SW 1271 (cell line): ENCODE results near the gene NOBOX.
"Not testable (repeated sequence)": the region's sequence is repeated elsewhere in the genome, so short reads cannot be mapped to it uniquely, and the experiment has no call there.

Source experiments
- DNase-seq, 2 experiments: peaks; one replicate each; lab custom pipeline; 2025; lab: John Stamatoyannopoulos, UW

NOBOX gene

GRCh38 chr7:144403649-144404061, at the start of gene NOBOX:
TSS of gene NOBOX (minus strand) at chr7:144403693.
- no peak for DNase-seq

GRCh38 chr7:144452064-144452463, 48.6 kb upstream of the NOBOX start:
- no peak for DNase-seq

GRCh38 chr7:144445590-144445989, 42.1 kb upstream of the NOBOX start:
- no peak for DNase-seq

- DNase-seq: no peak
These were observed 36.3 kb upstream of the NOBOX start for GRCh38 chr7:144439717-144440205.

GRCh38 chr7:144438759-144439158, 35.3 kb upstream of the NOBOX start:
- DNase-seq: no peak

GRCh38 chr7:144437370-144438191, 34.1 kb upstream of the NOBOX start:
- DNase-seq: peak in 1 of 2 experiments; percentile 11

GRCh38 chr7:144436500-144436899, 33.0 kb upstream of the NOBOX start:
- no peak for DNase-seq

GRCh38 chr7:144428431-144428830, 24.9 kb upstream of the NOBOX start:
- DNase-seq: no peak

- DNase-seq: not testable (repeated sequence)
These were observed 24.0 kb upstream of the NOBOX start for GRCh38 chr7:144427539-144427938.

GRCh38 chr7:144418931-144419330, 15.4 kb upstream of the NOBOX start:
- DNase-seq: not testable (repeated sequence)

GRCh38 chr7:144416341-144416740, 12.8 kb upstream of the NOBOX start:
- no peak for DNase-seq

- DNase-seq: no peak
These were observed 12.4 kb upstream of the NOBOX start for GRCh38 chr7:144415858-144416257.

GRCh38 chr7:144414815-144415214, 11.3 kb upstream of the NOBOX start:
- no peak for DNase-seq

- DNase-seq: no peak
These were observed 6.9 kb upstream of the NOBOX start for GRCh38 chr7:144410441-144410840.

- no peak for DNase-seq
These were observed 4.6 kb upstream of the NOBOX start for GRCh38 chr7:144408121-144408520.

GRCh38 chr7:144407266-144407931, 3.9 kb upstream of the NOBOX start:
- no peak for DNase-seq

GRCh38 chr7:144404946-144405345, 1.5 kb upstream of the NOBOX start:
- DNase-seq: no peak

- DNase-seq: no peak
These were observed 391 bp downstream of the NOBOX start for GRCh38 chr7:144403102-144403501.

- DNase-seq: no peak
These were observed 2.0 kb downstream of the NOBOX start for GRCh38 chr7:144401490-144401889.

- no peak for DNase-seq
These were observed 3.5 kb downstream of the NOBOX start for GRCh38 chr7:144399946-144400345.

- no peak for DNase-seq
These were observed 4.6 kb downstream of the NOBOX start for GRCh38 chr7:144398911-144399310.

GRCh38 chr7:144398291-144398690, 5.2 kb downstream of the NOBOX start:
- DNase-seq: no peak

- DNase-seq: no peak
These were observed 6.4 kb downstream of the NOBOX start for GRCh38 chr7:144397086-144397485.
